ENCODE data around the gene TNRC18. TPM values are rescaled to one million over a fixed set of nuclear protein-coding genes. Genes with fewer than 3 reads are reported as not detected.
A peak's percentile ranks its signal among the peaks of the same experiment; 100 is the strongest.

TNRC18 gene
- total and polyA plus RNA-seq, 2 of the 8 experiments (the other 6 are each of a cell fraction or from before 2014, with no cell fraction given) = 1.7 to 8.6 TPM

GRCh38 chr7:5266191-5267028 lies 157.2 kb downstream of the TNRC18 start:
- FAIRE-seq = no peak
- Histone ChIP-seq H3K79me1 (ENCODE audit: low read depth, low read length) (no peaks in the 10 kb centered on the region), H3K27me3 (replicated peaks in 1 of 4; ENCODE audit: control insufficient read depth in 3 of 4, extremely low read depth in 1 of 4, insufficient read depth in 3 of 4, low read length in 3 of 4) (no peaks in the 10 kb centered on the region)
- TF ChIP-seq JUN (IDR thresholded peaks at IDR 0.05; ENCODE audit: low read depth, low read length) = 0 out of 2 replicates have a peak, but pooled peaks have one; percentile 9

More at GRCh38 chr7:5266191-5267028, 157.2 kb downstream of the TNRC18 start:
- ChIA-PET POLR2A (ENCODE audit: partially characterized antibody) (interaction anchor here (1.1 kb wide), 1 partner anchor 26 kb away, joined by 3 read pairs; no protein-coding TSS in a partner anchor), CTCF (ENCODE audit: partially characterized antibody) (no interaction called here)
- Histone ChIP-seq H3K9me3 (ENCODE audit: insufficient read depth in 2 of 2, low read depth in 1 of 2, low read length in 1 of 2) (no peaks in the 10 kb centered on the region), H2AFZ (ENCODE audit: low read length) (peak overlapping the region; percentile 62; the same call in 1 of the 2 replicates), H3K23me2 (ENCODE audit: low read depth, low read length) (peaks cover 2% of the 10 kb centered on the region; the same call in 1 of the 2 replicates), H3K36me3 (ENCODE audit: control insufficient read depth in 2 of 4, insufficient read depth in 4 of 4, low read length in 3 of 4) (no peaks in the 10 kb centered on the region), H3K4ac (replicated peaks; ENCODE audit: insufficient read length, low read depth, low read length) (no peak overlapping the region), H3K27ac (ENCODE audit: low read depth, low read length) (no peak overlapping the region; the same call in 1 of the 2 replicates), H3K9ac (replicated peaks in 1 of 4; ENCODE audit: extremely low read depth in 1 of 4, low read depth in 3 of 4, low read length in 3 of 4) (no peak overlapping the region), H2BK120ac (replicated peaks; ENCODE audit: low read depth, low read length) (no peak overlapping the region), H3K14ac (ENCODE audit: insufficient read length) (no peak overlapping the region), H2BK15ac (ENCODE audit: low read length) (0 out of 2 replicates have a peak overlapping the region, but pooled peaks have one; percentile 95), H3K4me1 (replicated peaks in 1 of 4; ENCODE audit: control insufficient read depth in 3 of 4, insufficient read depth in 4 of 4, low read length in 3 of 4) (peaks cover 0 to 7% (median 2%) of the 10 kb centered on the region in 4 experiments; a peak in 3 of 7 replicates), H4K8ac (ENCODE audit: extremely low read depth, insufficient read depth, low read length) (no peak overlapping the region), H3K23ac (ENCODE audit: insufficient read length) (no peak overlapping the region), H2BK5ac (ENCODE audit: low read depth, low read length) (peak overlapping the region; percentile 44; the same call in 1 of the 2 replicates), H4K20me1 (replicated peaks in 1 of 2; ENCODE audit: control insufficient read depth in 1 of 2, insufficient read depth in 2 of 2, low read length in 2 of 2) (no peaks in the 10 kb centered on the region), H4K5ac (ENCODE audit: insufficient read length, low read depth, low read length) (no peak overlapping the region), H2AK5ac (ENCODE audit: low read depth, low read length) (no peak overlapping the region; the same call in 1 of the 2 replicates), H3K4me2 (ENCODE audit: insufficient read depth in 1 of 2, low read depth in 2 of 2, low read length in 2 of 2) (peak overlapping the region; percentile 46 to 49; a peak in 3 of 4 replicates), H4K91ac (replicated peaks; ENCODE audit: insufficient read length, low read length) (no peak overlapping the region), H3K56ac (replicated peaks; ENCODE audit: insufficient read length, low read depth, low read length) (no peak overlapping the region), H2BK12ac (ENCODE audit: low read depth, low read length) (peak overlapping the region; percentile 95; the same call in 1 of the 2 replicates), H2BK20ac (ENCODE audit: low read length) (no peak overlapping the region), H3K18ac (ENCODE audit: extremely low read depth, low read length) (no peak overlapping the region), H3K4me3 (ENCODE audit: extremely low read depth in 1 of 4, insufficient read depth in 2 of 4, low read depth in 3 of 4, low read length in 4 of 4) (no peak overlapping the region), H3K79me2 (ENCODE audit: control insufficient read depth in 1 of 2, insufficient read depth in 2 of 2, low read length in 2 of 2) (no peaks in the 10 kb centered on the region)
- no peak for DNase-seq (ENCODE audit: low read depth in 1 of 2, low spot score in 2 of 2)
- WGBS, 2 experiments (ENCODE audit: extremely low coverage in 1 of 2, insufficient coverage in 1 of 2, insufficient read length in 1 of 2, insufficient replicate concordance in 2 of 2, low coverage in 1 of 2, low lambda C conversion rate in 2 of 2, missing lambda C conversion rate in 1 of 2) = 60% methylated on average over 20 of the region's 20 CpGs; no CpG with 5 or more reads in 1 of the 2 experiments
